H1 (cell line): ENCODE measurements around the gene TUBGCP4. TPM values are rescaled to one million over a fixed set of nuclear protein-coding genes. Genes with fewer than 3 reads are reported as not detected.

Source experiments
- RXRA ChIP-seq: IDR thresholded peaks from 2 replicates; pipeline ENCODE4 v1.6.1; 2011; ENCODE audit warnings: low read depth, mild to moderate bottlenecking, low read length, moderate library complexity; ENCODE audit not compliant: insufficient read depth
- polyA plus RNA-seq, 7 experiments: library from polyadenylated mRNA; depleted of rRNA in 3 of 7; stranded (reverse) in 5 of 7; unstranded in 2 of 7; fragments of >200 nt in 5 of 7; fragments of 200-250 nt in 2 of 7; gene quantifications; 1 replicate in 5 of 7; 2 replicates in 1 of 7; 4 replicates in 1 of 7; pipeline versions ENCODE4 v1.2.1 to v1.2.3, GENCODE V29; 2011 to 2013; ENCODE audit warnings: missing spikeins in 2 of 7, mixed read lengths in 2 of 7
- total RNA-seq: library from RNA; stranded (reverse); fragmentation: NEBNext Ultra II Directional; extraction: Animal tissue kit (Norgen Biotek cat#: 25700); gene quantifications from 2 replicates; pipeline ENCODE4 v1.2.1, GENCODE V29; 2021

The TUBGCP4 gene
- total and polyA plus RNA-seq, 2 of the 8 experiments (the other 6 are each of a cell fraction or from before 2014, with no cell fraction given) = 7.3 to 23.4 TPM

DNA sequence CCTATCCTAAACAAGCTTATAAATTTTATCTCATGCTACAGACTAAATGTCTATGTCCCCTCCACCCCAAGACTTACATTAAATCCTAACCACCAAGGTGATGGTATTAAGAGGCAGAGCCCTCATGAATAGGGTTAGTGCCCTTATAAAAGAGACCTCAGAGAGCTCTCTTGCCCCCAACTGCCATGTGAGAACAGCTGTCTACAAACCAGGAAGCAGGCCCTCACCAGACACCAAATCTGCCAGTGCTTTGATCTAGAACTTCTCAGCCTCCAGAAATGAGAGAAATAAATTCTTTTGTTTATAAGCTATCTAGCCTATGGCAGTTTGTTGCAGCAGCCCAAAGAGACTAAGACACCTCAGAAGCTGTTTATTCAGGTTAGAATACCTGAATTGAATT is 63.5 kb downstream of the TUBGCP4 start (continued):
- TF ChIP-seq RXRA = no peak
